T-cell (primary cell): Measurements from ENCODE around the gene TMEM163. TPM values are rescaled to one million over a fixed set of nuclear protein-coding genes. Genes with fewer than 3 reads are reported as not detected.

Experiments
- ATAC-seq, 4 experiments: fragments of 200-7000 bp in 3 of 4; fragments of 150-1000 bp in 1 of 4; cut with Tn5 transposase; replicated peaks in 1 of 4; 1 replicate in 3 of 4; 2 replicates in 1 of 4; pipeline ENCODE4 v1.10.0; 2021; ENCODE audit warnings: moderate library complexity in 3 of 4, mild to moderate bottlenecking in 2 of 4, moderate number of reproducible peaks in 1 of 4
- CTCF ChIA-PET, 2 donors: fragments of 300-600 bp; sonication (Branson Sonifier 250); formaldehyde crosslinking; loops; one replicate each; lab custom pipeline; 2022; ENCODE audit warnings: antibody characterized with exemption in 2 of 2; lab: Charles Lee
- POLR2A ChIA-PET, 2 donors: fragments of 300-600 bp; sonication (Branson Sonifier 250); formaldehyde crosslinking; loops; one replicate each; lab custom pipeline; 2022; ENCODE audit warnings: antibody characterized with exemption in 2 of 2; lab: Charles Lee
- DNase-seq, 35 experiments: peaks; one replicate each; pipeline versions ENCODE4 v3.0.0 to v3.0.0-alpha.2; 2013 to 2023
- H3K27ac ChIP-seq: one replicate; pipeline ENCODE4 v1.5.1; 2013; ENCODE audit warnings: low read length
- H3K27me3 ChIP-seq, 2 experiments: replicated peaks in 1 of 2; 1 replicate in 1 of 2; 2 replicates in 1 of 2; pipeline versions ENCODE4 v1.6.1 to v1.7.0; 2013; ENCODE audit warnings: low read length in 1 of 2, mixed read lengths in 1 of 2; ENCODE audit not compliant: control insufficient read depth in 2 of 2, insufficient read depth in 2 of 2; ENCODE audit errors: extremely low read depth in 1 of 2
- H3K36me3 ChIP-seq, 2 donors: 1 replicate in 1 of 2; 2 replicates in 1 of 2; pipeline versions ENCODE4 v1.6.1 to v1.7.0; 2013; ENCODE audit warnings: low read length in 1 of 2; ENCODE audit not compliant: control insufficient read depth in 2 of 2, insufficient read depth in 1 of 2; ENCODE audit errors: extremely low read depth in 1 of 2
- H3K4me1 ChIP-seq, 2 experiments: 1 replicate in 1 of 2; 2 replicates in 1 of 2; pipeline versions ENCODE4 v1.6.1 to v1.7.0; 2013; ENCODE audit warnings: low read length in 2 of 2, mixed read lengths in 1 of 2; ENCODE audit not compliant: insufficient read depth in 2 of 2, control insufficient read depth in 1 of 2; ENCODE audit errors: extremely low read depth in 1 of 2
- H3K4me3 ChIP-seq, 2 donors: 1 replicate in 1 of 2; 2 replicates in 1 of 2; pipeline versions ENCODE4 v1.5.1 to v1.7.0; 2013; ENCODE audit warnings: mild to moderate bottlenecking in 2 of 2, low read length in 1 of 2, moderate library complexity in 1 of 2; ENCODE audit not compliant: control insufficient read depth in 1 of 2; ENCODE audit errors: extremely low read depth in 1 of 2
- H3K9me3 ChIP-seq: 2 replicates; pipeline ENCODE4 v1.7.0; 2013
- H3K27ac Mint-ChIP-seq, 2 donors: one replicate each; pipeline ENCODE4 v1.8.0; 2020 to 2021; ENCODE audit warnings: mild to moderate bottlenecking in 2 of 2, mixed read lengths in 2 of 2
- H3K27me3 Mint-ChIP-seq, 2 donors: one replicate each; pipeline ENCODE4 v1.8.0; 2021 to 2022; ENCODE audit warnings: mixed read lengths in 2 of 2
- H3K36me3 Mint-ChIP-seq: one replicate; pipeline ENCODE4 v1.8.0; 2021; ENCODE audit warnings: mixed read lengths
- H3K4me1 Mint-ChIP-seq, 3 donors: one replicate each; pipeline ENCODE4 v1.8.0; 2020 to 2022; ENCODE audit warnings: mixed read lengths in 3 of 3, mild to moderate bottlenecking in 1 of 3
- H3K4me3 Mint-ChIP-seq, 3 donors: one replicate each; pipeline ENCODE4 v1.8.0; 2020 to 2022; ENCODE audit warnings: mild to moderate bottlenecking in 3 of 3, mixed read lengths in 3 of 3, moderate library complexity in 3 of 3
- H3K9me3 Mint-ChIP-seq, 3 donors: one replicate each; pipeline ENCODE4 v1.8.0; 2020 to 2022; ENCODE audit warnings: mixed read lengths in 3 of 3
- WGBS: methylation state at CpG from one replicate; pipeline ENCODE4 v1.1.5; 2013; ENCODE audit warnings: missing lambda C conversion rate; ENCODE audit not compliant: insufficient coverage; 5-methylcytosine and 5-hydroxymethylcytosine counted together
- total RNA-seq, 35 experiments: library from RNA in 6 of 35; stranded (reverse) in 6 of 35; fragments of 120-200 nt in 1 of 35; gene quantifications; one replicate each; pipeline versions ENCODE4 v1.2.1 to v1.2.4 and lab custom pipeline; 2013 to 2026

TMEM163 gene
- total RNA-seq, 5 donors from 2014 or later (not counting 1 experiment from before 2014, with no cell fraction given) = 0.18 to 0.73 (median 0.35) TPM

DNA sequence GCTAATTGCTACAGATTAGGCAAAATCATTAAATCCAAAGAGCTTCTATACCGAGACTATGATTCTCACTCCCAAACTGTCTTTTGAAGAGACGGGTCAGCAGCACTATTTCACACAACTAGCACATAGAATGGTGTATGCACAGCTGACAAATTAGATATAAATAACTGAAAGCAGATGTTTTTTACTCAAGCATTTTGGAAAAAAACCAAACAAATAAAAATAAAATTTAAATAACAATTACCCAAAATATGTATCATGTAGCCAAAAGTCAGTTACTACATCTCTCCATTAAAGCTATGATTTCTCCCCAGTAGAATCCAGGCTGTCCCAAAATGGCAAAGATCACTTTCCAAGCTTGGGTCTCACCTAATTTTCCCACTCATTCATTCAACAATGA, 107.9 kb downstream of the TMEM163 start:
- H3K27ac Mint-ChIP-seq = no peak overlapping the region
- Histone ChIP-seq H3K4me3 (no peak overlapping the region), H3K9me3 (no peaks in the 10 kb centered on the region), H3K27me3 (peaks cover 0 to 5% of the 10 kb centered on the region in 2 experiments), H3K36me3 (no peaks in the 10 kb centered on the region), H3K27ac (no peak overlapping the region), H3K4me1 (no peaks in the 10 kb centered on the region)
- ChIA-PET CTCF (no interaction called here), POLR2A (no interaction called here)
- WGBS = no CpG with 5 or more reads among the region's 2 CpGs
- peaks cover 0 to 5% of the 10 kb centered on the region in 2 donors for H3K27me3 Mint-ChIP-seq
- H3K4me1 Mint-ChIP-seq = no peaks in the 10 kb centered on the region
- H3K4me3 Mint-ChIP-seq = no peak overlapping the region
- DNase-seq (no peak), ATAC-seq (no peak)
- peaks cover 8% of the 10 kb centered on the region for H3K36me3 Mint-ChIP-seq
- H3K9me3 Mint-ChIP-seq = peaks cover 12 to 27% (median 15%) of the 10 kb centered on the region in 3 donors

- H3K4me1 ChIP-seq = no peaks in the 10 kb centered on the region
- no peak for ATAC-seq
These were observed 108.8 kb downstream of the TMEM163 start for GRCh38 chr2:134609924-134610513.

DNA sequence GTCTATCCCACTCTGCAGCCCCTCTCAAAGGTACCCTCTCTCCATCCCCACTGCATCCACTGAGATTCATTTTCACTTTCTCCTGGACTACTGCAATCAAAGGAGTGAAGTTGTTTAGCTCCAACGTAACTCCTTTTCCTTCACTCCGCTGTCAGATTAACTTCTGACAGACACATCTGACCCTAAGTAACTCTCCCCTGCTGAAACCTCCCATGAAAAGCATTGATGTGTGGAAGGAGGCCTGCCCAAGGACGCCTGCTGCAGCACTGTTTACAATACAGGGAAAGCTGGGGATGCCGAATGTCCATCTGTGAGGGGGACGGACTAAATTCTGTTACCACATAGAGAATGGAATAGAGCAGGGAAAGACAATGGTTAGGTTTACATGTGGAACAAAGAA, 114.8 kb downstream of the TMEM163 start:
- DNase-seq (no peak), ATAC-seq (no peak)
- Mint-ChIP-seq H3K4me1 (no peaks in the 10 kb centered on the region), H3K27ac (no peak overlapping the region), H3K36me3 (no peaks in the 10 kb centered on the region), H3K9me3 (peaks cover 0 to 5% (median 0%) of the 10 kb centered on the region in 3 donors), H3K27me3 (peaks cover 18 to 40% of the 10 kb centered on the region in 2 donors), H3K4me3 (no peak overlapping the region)
- Histone ChIP-seq H3K4me1 (no peaks in the 10 kb centered on the region), H3K36me3 (no peaks in the 10 kb centered on the region), H3K4me3 (no peak overlapping the region), H3K9me3 (no peaks in the 10 kb centered on the region), H3K27ac (no peak overlapping the region), H3K27me3 (peaks cover 0 to 10% of the 10 kb centered on the region in 2 experiments)
- POLR2A ChIA-PET = no interaction called here
- WGBS = 80% methylated on average over 1 of the region's 5 CpGs
- CTCF ChIA-PET = interaction anchor here in 1 of 2 donors (0.7 to 1.0 kb wide), 2 partner anchors 144 to 357 kb away, joined by 5 to 8 read pairs; no protein-coding TSS in a partner anchor

More at GRCh38 chr2:134609924-134610513, 108.8 kb downstream of the TMEM163 start:
- ChIA-PET POLR2A (no interaction called here), CTCF (interaction anchor here in 1 of 2 donors (0.6 kb wide), 1 partner anchor 59 kb away, joined by 3 read pairs; no protein-coding TSS in a partner anchor)
- peaks cover 0 to 3% of the 10 kb centered on the region in 2 donors for H3K27me3 Mint-ChIP-seq
- WGBS = 87% methylated on average over 6 of the region's 8 CpGs
- no peak overlapping the region for H3K4me3 Mint-ChIP-seq
- Histone ChIP-seq H3K9me3 (no peaks in the 10 kb centered on the region), H3K27ac (no peak overlapping the region), H3K36me3 (no peaks in the 10 kb centered on the region), H3K4me3 (no peak overlapping the region), H3K27me3 (peaks cover 0 to 5% of the 10 kb centered on the region in 2 experiments)
- no peak for DNase-seq
- H3K27ac Mint-ChIP-seq = no peak overlapping the region
- peaks cover 8% of the 10 kb centered on the region for H3K36me3 Mint-ChIP-seq
- no peaks in the 10 kb centered on the region for H3K4me1 Mint-ChIP-seq
- peaks cover 12 to 27% (median 15%) of the 10 kb centered on the region in 3 donors for H3K9me3 Mint-ChIP-seq

DNA sequence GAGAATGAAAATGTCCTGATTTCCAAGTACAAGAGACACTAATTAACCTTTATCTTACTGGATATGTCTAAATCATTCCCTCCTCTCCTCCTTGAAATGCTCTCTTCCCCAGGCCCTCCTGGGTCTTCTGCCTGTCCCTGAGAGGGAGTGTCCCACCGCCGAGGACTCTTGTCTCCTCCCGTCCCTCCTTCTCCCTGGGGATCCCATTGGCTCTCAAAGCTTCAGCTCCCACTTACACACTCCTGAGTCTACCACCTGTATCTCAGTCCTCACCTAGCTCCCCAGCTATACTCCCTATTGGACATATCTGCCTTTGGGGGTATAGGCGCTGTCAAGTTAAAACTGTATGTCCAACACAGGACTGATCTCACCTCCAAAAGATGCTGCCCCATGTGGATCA, 116.1 kb downstream of the TMEM163 start:
- H3K27me3 ChIP-seq = peaks cover 0 to 10% of the 10 kb centered on the region in 2 experiments
- H3K9me3 Mint-ChIP-seq = peaks cover 2 to 11% (median 4%) of the 10 kb centered on the region in 3 donors
- H3K27ac ChIP-seq = no peak overlapping the region
- no peaks in the 10 kb centered on the region for H3K36me3 ChIP-seq
- no peaks in the 10 kb centered on the region for H3K36me3 Mint-ChIP-seq
- ChIA-PET CTCF (no interaction called here), POLR2A (no interaction called here)
- DNase-seq = no peak
- 96% methylated on average over 4 of the region's 4 CpGs for WGBS
- no peak overlapping the region for H3K27ac Mint-ChIP-seq
- peaks cover 22 to 46% of the 10 kb centered on the region in 2 donors for H3K27me3 Mint-ChIP-seq
- H3K4me3 ChIP-seq = no peak overlapping the region
- no peaks in the 10 kb centered on the region for H3K9me3 ChIP-seq
- no peak for ATAC-seq
- H3K4me1 ChIP-seq = no peaks in the 10 kb centered on the region
- H3K4me3 Mint-ChIP-seq = no peak overlapping the region
- H3K4me1 Mint-ChIP-seq = no peaks in the 10 kb centered on the region

GRCh38 chr2:134601264-134601663, 117.5 kb downstream of the TMEM163 start:
- no peaks in the 10 kb centered on the region for H3K4me1 Mint-ChIP-seq
- H3K4me3 Mint-ChIP-seq = no peak overlapping the region
- peaks cover 0 to 7% of the 10 kb centered on the region in 2 experiments for H3K27me3 ChIP-seq
- no peak overlapping the region for H3K27ac ChIP-seq
- no peaks in the 10 kb centered on the region for H3K9me3 ChIP-seq
- H3K4me1 ChIP-seq = no peaks in the 10 kb centered on the region
- no peaks in the 10 kb centered on the region for H3K36me3 Mint-ChIP-seq
- H3K27ac Mint-ChIP-seq = no peak overlapping the region
- DNase-seq (no peak), ATAC-seq (no peak)
- H3K36me3 ChIP-seq = no peaks in the 10 kb centered on the region
- H3K4me3 ChIP-seq = no peak overlapping the region
- WGBS = 90% methylated on average over 8 of the region's 11 CpGs
- H3K9me3 Mint-ChIP-seq = peaks cover 2 to 11% (median 4%) of the 10 kb centered on the region in 3 donors
- H3K27me3 Mint-ChIP-seq = peaks cover 22 to 42% of the 10 kb centered on the region in 2 donors
- ChIA-PET CTCF (no interaction called here), POLR2A (no interaction called here)

- ChIA-PET CTCF (interaction anchor here in 1 of 2 donors (0.6 kb wide), 1 partner anchor 1006 kb away, joined by 3 read pairs; no protein-coding TSS in a partner anchor), POLR2A (no interaction called here)
- no CpG with 5 or more reads among the region's 2 CpGs for WGBS
- Mint-ChIP-seq H3K9me3 (peaks cover 2 to 11% (median 4%) of the 10 kb centered on the region in 3 donors), H3K4me3 (no peak overlapping the region), H3K27me3 (peaks cover 22 to 42% of the 10 kb centered on the region in 2 donors), H3K27ac (no peak overlapping the region), H3K4me1 (no peaks in the 10 kb centered on the region), H3K36me3 (no peaks in the 10 kb centered on the region)
- Histone ChIP-seq H3K4me3 (no peak overlapping the region), H3K27me3 (peaks cover 0 to 5% of the 10 kb centered on the region in 2 experiments), H3K9me3 (no peaks in the 10 kb centered on the region), H3K36me3 (no peaks in the 10 kb centered on the region), H3K27ac (no peak overlapping the region), H3K4me1 (no peaks in the 10 kb centered on the region)
- DNase-seq (no peak), ATAC-seq (no peak)
These were observed 118.6 kb downstream of the TMEM163 start for GRCh38 chr2:134600208-134600607.
